Loucy (cell line): Measurements from ENCODE around the gene TUBA3D.
"Not testable (repeated sequence)": the region's sequence is repeated elsewhere in the genome, so short reads cannot be mapped to it uniquely, and the experiment has no call there.

ENCODE experiments used
- EZH2phosphoT487 ChIP-seq: fragments of 200-600 bp; IDR thresholded peaks from 2 replicates; pipeline ENCODE4 v1.6.1; 2018; ENCODE audit warnings: antibody characterized with exemption, mild to moderate bottlenecking, moderate library complexity, borderline replicate concordance
- TF ChIP-seq, protein P1 (sequence below): fragments of 200-600 bp; sonication (generic); conservative IDR thresholded peaks from 2 replicates; pipeline ENCODE4 v1.5.1; 2014; ENCODE audit warnings: mild to moderate bottlenecking, antibody characterized with exemption, low read length

DNA sequence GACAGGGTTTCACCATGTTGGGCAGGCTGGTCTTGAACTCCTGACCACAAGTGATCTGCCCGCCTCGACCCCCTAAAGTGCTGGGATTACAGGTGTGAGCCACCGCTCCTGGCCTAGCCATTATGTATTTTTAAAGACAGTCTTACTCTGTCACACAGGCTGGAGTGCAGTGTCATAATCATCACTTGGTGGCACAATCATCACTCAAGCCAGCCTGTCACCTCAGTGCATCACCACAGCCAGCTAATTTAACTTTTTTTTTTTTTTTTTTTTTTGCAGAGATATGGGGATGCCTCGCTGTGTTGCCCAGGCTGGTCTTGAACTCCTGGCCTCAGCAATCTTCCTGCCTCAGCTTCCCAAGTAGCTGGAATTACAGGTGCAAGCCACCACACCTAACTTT is 27.7 kb downstream of the TUBA3D start:
- TF ChIP-seq, protein P1, sequence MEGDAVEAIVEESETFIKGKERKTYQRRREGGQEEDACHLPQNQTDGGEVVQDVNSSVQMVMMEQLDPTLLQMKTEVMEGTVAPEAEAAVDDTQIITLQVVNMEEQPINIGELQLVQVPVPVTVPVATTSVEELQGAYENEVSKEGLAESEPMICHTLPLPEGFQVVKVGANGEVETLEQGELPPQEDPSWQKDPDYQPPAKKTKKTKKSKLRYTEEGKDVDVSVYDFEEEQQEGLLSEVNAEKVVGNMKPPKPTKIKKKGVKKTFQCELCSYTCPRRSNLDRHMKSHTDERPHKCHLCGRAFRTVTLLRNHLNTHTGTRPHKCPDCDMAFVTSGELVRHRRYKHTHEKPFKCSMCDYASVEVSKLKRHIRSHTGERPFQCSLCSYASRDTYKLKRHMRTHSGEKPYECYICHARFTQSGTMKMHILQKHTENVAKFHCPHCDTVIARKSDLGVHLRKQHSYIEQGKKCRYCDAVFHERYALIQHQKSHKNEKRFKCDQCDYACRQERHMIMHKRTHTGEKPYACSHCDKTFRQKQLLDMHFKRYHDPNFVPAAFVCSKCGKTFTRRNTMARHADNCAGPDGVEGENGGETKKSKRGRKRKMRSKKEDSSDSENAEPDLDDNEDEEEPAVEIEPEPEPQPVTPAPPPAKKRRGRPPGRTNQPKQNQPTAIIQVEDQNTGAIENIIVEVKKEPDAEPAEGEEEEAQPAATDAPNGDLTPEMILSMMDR = not testable (repeated sequence)
- TF ChIP-seq EZH2phosphoT487 = not testable (repeated sequence)
